Measurements from ENCODE around the gene LSM8. TPM values are rescaled to one million over a fixed set of nuclear protein-coding genes. Genes with fewer than 3 reads are reported as not detected.
"Not testable (repeated sequence)": the region's sequence is repeated elsewhere in the genome, so short reads cannot be mapped to it uniquely, and the experiment has no call there.

Gene LSM8
- total and polyA plus RNA-seq, 4 donors = 25.9 to 31.3 (median 28.4) TPM

DNA sequence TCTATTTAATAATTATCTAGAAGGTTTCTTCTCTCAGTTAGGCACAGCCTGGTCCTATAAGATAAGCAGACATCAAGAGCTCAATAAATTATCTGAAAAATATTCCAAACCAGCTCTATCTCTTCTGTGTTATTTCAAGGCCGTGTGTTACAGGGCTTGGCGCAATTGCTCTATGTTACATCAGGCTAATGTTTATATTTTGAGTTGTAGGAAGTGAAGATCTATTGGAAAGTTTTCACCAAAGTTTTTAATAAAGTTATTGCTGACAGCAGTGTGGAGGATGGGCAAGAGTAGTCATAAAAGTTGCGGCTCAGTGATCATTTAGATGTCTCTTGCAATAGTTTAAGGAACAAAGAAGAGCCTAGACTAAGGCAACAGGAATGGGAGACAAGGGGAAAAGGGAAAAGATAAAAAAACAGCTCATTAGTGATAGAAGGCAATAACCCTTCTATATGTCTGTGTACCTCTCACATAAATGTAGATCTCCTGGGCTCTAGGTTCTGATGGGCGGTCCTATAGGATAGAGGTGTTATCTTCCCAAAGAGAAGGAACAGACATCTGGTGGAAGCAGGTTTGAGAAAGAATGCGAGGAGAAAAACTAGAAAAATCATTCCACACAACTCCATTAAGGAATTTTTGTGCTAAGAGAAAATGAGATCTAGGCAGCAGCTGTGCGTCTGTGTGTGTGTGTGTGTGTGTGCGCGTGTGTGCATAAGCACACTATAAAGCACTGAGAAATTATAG is 34.6 kb downstream of the LSM8 start:
- H3K4me1 ChIP-seq (ENCODE audit: control insufficient read depth in 1 of 2, insufficient read depth in 2 of 2, low read length in 2 of 2) = no peaks in the 10 kb centered on the region
- intact Hi-C loops (cut with DNase I) = no loop called here
- DNase-seq (no peak), ATAC-seq (ENCODE audit: low FRiP score) (no peak)
- WGBS, 2 donors = 68 to 83% methylated on average over 8 of the region's 8 CpGs
- no peak overlapping the region for H3K4me3 ChIP-seq (ENCODE audit: low read length in 2 of 2)
- H3K9me3 ChIP-seq (ENCODE audit: control insufficient read depth, low read length) = no peaks in the 10 kb centered on the region
- H3K27me3 ChIP-seq (ENCODE audit: control insufficient read depth in 1 of 2, insufficient read depth in 2 of 2, low read length in 1 of 2) = no peaks in the 10 kb centered on the region
- no peak overlapping the region for H3K27ac ChIP-seq (ENCODE audit: low read depth in 1 of 2, low read length in 2 of 2)
- H3K36me3 ChIP-seq (ENCODE audit: control insufficient read depth in 1 of 2, insufficient read depth in 2 of 2, low read length in 1 of 2) = no peaks in the 10 kb centered on the region

DNA sequence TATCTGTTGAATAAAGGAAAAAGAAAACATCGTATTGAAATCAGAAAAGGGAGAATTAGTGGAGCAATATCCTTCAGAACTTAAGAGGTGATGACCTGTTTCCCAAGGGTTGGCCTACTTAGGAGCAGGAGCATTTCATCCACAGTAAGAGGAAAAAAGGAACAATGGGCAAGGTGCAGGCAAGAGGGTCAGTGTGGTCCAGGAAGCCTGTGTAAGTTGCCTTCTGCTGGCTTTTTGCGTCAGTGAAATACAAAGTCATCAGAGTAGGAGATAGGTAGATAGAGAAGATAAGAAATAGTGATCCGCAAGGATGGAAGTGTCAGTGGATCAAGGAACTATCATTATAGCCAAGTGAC is 35.2 kb downstream of the LSM8 start:
- intact Hi-C loops (cut with DNase I) = no loop called here

DNA sequence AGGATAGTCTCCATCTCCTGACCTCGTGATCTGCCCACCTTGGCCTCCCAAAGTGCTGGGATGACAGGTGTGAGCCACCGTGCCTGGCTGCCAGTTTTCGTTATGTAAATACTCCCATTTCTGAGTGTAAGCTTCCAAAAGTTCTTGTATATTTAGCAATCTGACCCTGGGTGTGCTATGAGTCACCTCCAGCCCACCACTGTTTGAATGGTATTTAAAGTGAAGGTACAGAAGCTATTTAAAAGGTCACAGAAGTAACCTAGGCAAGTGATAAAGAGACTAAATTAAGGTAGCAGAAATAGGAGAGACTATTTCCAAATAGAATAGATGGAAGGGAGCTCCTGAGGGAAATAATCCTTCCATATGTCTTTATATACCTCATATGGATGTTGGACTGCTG is 36.6 kb downstream of the LSM8 start:
- H3K9me3 ChIP-seq (ENCODE audit: control insufficient read depth, low read length) = no peaks in the 10 kb centered on the region
- intact Hi-C loops (cut with DNase I) = no loop called here
- H3K27ac ChIP-seq (ENCODE audit: low read depth in 1 of 2, low read length in 2 of 2) = no peak overlapping the region
- no peak overlapping the region for H3K4me3 ChIP-seq (ENCODE audit: low read length in 2 of 2)
- no peak for ATAC-seq (ENCODE audit: low FRiP score)
- no peaks in the 10 kb centered on the region for H3K36me3 ChIP-seq (ENCODE audit: control insufficient read depth in 1 of 2, insufficient read depth in 2 of 2, low read length in 1 of 2)
- H3K4me1 ChIP-seq (ENCODE audit: control insufficient read depth in 1 of 2, insufficient read depth in 2 of 2, low read length in 2 of 2) = no peaks in the 10 kb centered on the region
- WGBS, 2 donors = 46 to 69% methylated on average over 3 of the region's 3 CpGs
- DNase-seq = no peak
- no peaks in the 10 kb centered on the region for H3K27me3 ChIP-seq (ENCODE audit: control insufficient read depth in 1 of 2, insufficient read depth in 2 of 2, low read length in 1 of 2)

More for the DNA sequence above, 35.2 kb downstream of the LSM8 start:
- Histone ChIP-seq H3K4me1 (ENCODE audit: control insufficient read depth in 1 of 2, insufficient read depth in 2 of 2, low read length in 2 of 2) (no peaks in the 10 kb centered on the region), H3K36me3 (ENCODE audit: control insufficient read depth in 1 of 2, insufficient read depth in 2 of 2, low read length in 1 of 2) (no peaks in the 10 kb centered on the region), H3K27ac (ENCODE audit: low read depth in 1 of 2, low read length in 2 of 2) (no peak overlapping the region), H3K27me3 (ENCODE audit: control insufficient read depth in 1 of 2, insufficient read depth in 2 of 2, low read length in 1 of 2) (no peaks in the 10 kb centered on the region), H3K4me3 (ENCODE audit: low read length in 2 of 2) (no peak overlapping the region), H3K9me3 (ENCODE audit: control insufficient read depth, low read length) (no peaks in the 10 kb centered on the region)
- ATAC-seq (ENCODE audit: low FRiP score) = no peak
- no peak for DNase-seq
- WGBS, 2 donors = 95 to 97% methylated on average over 3 of the region's 3 CpGs

DNA sequence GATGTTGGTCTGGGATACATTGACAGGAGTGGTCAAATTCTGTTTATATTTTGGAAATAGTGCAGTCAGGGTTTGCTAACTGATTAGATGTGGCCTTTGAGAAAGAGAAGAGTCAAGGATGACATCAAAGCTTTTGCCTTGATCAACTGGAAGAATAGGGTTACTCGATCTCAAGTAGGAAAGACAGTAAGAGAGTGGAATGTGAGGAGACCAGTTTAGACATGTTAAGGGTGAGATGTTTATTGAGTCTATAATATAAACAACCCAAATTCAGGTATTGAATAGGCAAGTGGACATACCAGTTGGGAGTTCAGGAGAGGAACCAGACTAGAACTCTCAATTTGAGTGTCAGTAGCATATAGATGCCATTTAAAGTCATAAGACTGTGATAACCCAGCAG is 38.6 kb downstream of the LSM8 start:
- intact Hi-C loops (cut with DNase I) = no loop called here
- Histone ChIP-seq H3K27ac (ENCODE audit: low read depth in 1 of 2, low read length in 2 of 2) (no peak overlapping the region), H3K4me1 (ENCODE audit: control insufficient read depth in 1 of 2, insufficient read depth in 2 of 2, low read length in 2 of 2) (no peaks in the 10 kb centered on the region), H3K9me3 (ENCODE audit: control insufficient read depth, low read length) (no peaks in the 10 kb centered on the region), H3K36me3 (ENCODE audit: control insufficient read depth in 1 of 2, insufficient read depth in 2 of 2, low read length in 1 of 2) (no peaks in the 10 kb centered on the region), H3K4me3 (ENCODE audit: low read length in 2 of 2) (no peak overlapping the region), H3K27me3 (ENCODE audit: control insufficient read depth in 1 of 2, insufficient read depth in 2 of 2, low read length in 1 of 2) (no peaks in the 10 kb centered on the region)
- DNase-seq (no peak), ATAC-seq (ENCODE audit: low FRiP score) (no peak)
- 90 to 99% methylated on average over 1 of the region's 1 CpG for WGBS, 2 donors

DNA sequence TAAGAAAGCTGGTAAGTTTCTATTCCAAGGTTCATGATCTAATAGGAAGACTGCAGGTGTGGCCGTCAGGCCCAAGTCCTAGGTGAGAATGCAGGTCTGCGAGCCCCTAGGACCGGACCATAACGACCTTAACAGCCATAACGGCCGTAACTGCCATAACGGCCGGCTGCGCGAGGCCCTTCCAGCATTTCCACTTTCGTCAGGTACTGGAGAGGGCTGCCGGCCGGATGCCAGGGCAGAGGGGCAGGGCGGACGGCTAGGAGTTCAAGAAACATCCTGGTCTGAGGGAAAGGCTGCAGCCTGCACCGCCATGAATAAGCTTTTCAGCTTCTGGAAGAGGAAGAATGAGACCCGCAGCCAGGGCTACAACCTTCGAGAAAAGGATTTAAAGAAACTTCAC is 40.6 kb downstream of the LSM8 start, which contains the start of gene ANKRD7:
TSS of gene ANKRD7 (plus strand) at position 184 of the 400 bp plus-strand sequence. CDS start at position 311, 127 bp downstream.
- no peak within 1 kb of the TSS for H3K4me3 ChIP-seq (ENCODE audit: low read length in 2 of 2)
- no peaks in the 10 kb centered on the region for H3K27me3 ChIP-seq (ENCODE audit: control insufficient read depth in 1 of 2, insufficient read depth in 2 of 2, low read length in 1 of 2)
- WGBS, 2 donors = 93% methylated on average over 18 of the region's 18 CpGs
- H3K9me3 ChIP-seq (ENCODE audit: control insufficient read depth, low read length) = no peaks in the 10 kb centered on the region
- intact Hi-C loops (cut with DNase I) = no loop called here
- no peak within 1 kb of the TSS for H3K27ac ChIP-seq (ENCODE audit: low read depth in 1 of 2, low read length in 2 of 2)
- ATAC-seq (ENCODE audit: low FRiP score) (no peak), DNase-seq (peak in 1 of 2 donors; percentile 67)
- no peaks in the 10 kb centered on the region for H3K4me1 ChIP-seq (ENCODE audit: control insufficient read depth in 1 of 2, insufficient read depth in 2 of 2, low read length in 2 of 2)
- no peaks in the 10 kb centered on the region for H3K36me3 ChIP-seq (ENCODE audit: control insufficient read depth in 1 of 2, insufficient read depth in 2 of 2, low read length in 1 of 2)

DNA sequence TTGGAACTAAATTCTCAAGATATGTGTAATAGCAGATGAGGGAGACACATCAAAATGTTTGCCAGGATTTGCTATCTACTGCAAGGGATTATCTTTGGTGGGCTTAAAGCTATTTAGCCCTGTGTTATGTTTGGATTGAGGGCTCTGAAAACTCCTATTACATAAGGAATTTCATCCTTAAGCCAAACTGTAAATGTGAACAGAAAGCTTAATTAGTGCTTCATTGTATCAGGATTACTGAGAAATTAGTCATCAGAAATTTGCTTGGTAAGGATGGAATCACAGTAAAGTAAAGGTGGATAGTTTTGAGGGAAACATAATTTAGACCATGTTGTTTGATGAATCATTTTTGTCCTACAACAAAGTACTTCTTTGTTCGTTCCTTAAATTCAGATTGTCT is 48.9 kb downstream of the LSM8 start:
- Histone ChIP-seq H3K9me3 (ENCODE audit: control insufficient read depth, low read length) (no peaks in the 10 kb centered on the region), H3K4me1 (ENCODE audit: control insufficient read depth in 1 of 2, insufficient read depth in 2 of 2, low read length in 2 of 2) (no peaks in the 10 kb centered on the region), H3K36me3 (ENCODE audit: control insufficient read depth in 1 of 2, insufficient read depth in 2 of 2, low read length in 1 of 2) (no peaks in the 10 kb centered on the region), H3K27ac (ENCODE audit: low read depth in 1 of 2, low read length in 2 of 2) (no peak overlapping the region), H3K27me3 (ENCODE audit: control insufficient read depth in 1 of 2, insufficient read depth in 2 of 2, low read length in 1 of 2) (no peaks in the 10 kb centered on the region), H3K4me3 (ENCODE audit: low read length in 2 of 2) (no peak overlapping the region)
- 89 to 91% methylated on average over 1 of the region's 1 CpG for WGBS, 2 donors
- DNase-seq (no peak), ATAC-seq (ENCODE audit: low FRiP score) (no peak)
- intact Hi-C loops (cut with DNase I) = no loop called here

DNA sequence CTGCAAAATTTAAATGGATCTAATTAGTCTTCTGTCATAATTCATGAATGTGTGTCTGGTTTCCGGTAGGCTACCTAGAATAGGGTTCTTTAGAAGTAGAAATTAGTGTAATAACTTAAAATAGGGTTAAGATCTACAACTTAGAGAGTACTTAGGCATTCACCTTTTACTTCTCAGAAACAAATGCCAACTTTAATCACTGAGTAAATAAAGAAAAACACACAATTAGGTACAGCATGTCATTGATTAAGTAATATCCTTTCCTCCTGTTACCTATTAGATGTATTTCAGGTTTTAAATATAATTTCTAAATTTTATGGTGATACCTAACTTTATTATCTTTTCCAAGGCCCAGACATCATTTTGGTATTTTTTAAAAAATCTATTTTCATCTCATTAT is 49.8 kb downstream of the LSM8 start:
- no peaks in the 10 kb centered on the region for H3K27me3 ChIP-seq (ENCODE audit: control insufficient read depth in 1 of 2, insufficient read depth in 2 of 2, low read length in 1 of 2)
- no peaks in the 10 kb centered on the region for H3K9me3 ChIP-seq (ENCODE audit: control insufficient read depth, low read length)
- no peak overlapping the region for H3K4me3 ChIP-seq (ENCODE audit: low read length in 2 of 2)
- H3K27ac ChIP-seq (ENCODE audit: low read depth in 1 of 2, low read length in 2 of 2) = no peak overlapping the region
- ATAC-seq (ENCODE audit: low FRiP score) (no peak), DNase-seq (no peak)
- no peaks in the 10 kb centered on the region for H3K4me1 ChIP-seq (ENCODE audit: control insufficient read depth in 1 of 2, insufficient read depth in 2 of 2, low read length in 2 of 2)
- 91 to 98% methylated on average over 1 of the region's 1 CpG for WGBS, 2 donors
- intact Hi-C loops (cut with DNase I) = no loop called here
- H3K36me3 ChIP-seq (ENCODE audit: control insufficient read depth in 1 of 2, insufficient read depth in 2 of 2, low read length in 1 of 2) = no peaks in the 10 kb centered on the region

DNA sequence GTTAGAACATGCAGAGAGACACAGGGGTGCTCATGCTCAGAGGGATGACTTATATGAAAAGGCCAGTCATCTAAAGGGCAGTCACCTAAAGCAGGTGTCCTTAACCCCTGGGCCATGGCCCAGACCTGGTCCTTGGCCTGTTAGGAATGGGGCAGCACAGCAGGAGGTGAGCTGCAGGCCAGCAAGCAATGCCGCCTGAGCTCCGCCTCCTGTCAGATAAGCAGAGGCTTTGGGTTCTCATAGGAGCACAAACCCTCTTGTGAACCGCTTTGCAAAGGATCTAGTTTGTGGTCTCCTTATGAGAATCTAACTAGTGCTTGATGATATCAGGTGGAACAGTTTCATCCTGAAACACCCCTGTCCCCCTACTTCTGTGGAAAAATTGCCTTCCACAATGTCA is 55.0 kb downstream of the LSM8 start:
- Histone ChIP-seq H3K36me3 (ENCODE audit: control insufficient read depth in 1 of 2, insufficient read depth in 2 of 2, low read length in 1 of 2) (no peaks in the 10 kb centered on the region), H3K27ac (ENCODE audit: low read depth in 1 of 2, low read length in 2 of 2) (no peak overlapping the region), H3K4me1 (ENCODE audit: control insufficient read depth in 1 of 2, insufficient read depth in 2 of 2, low read length in 2 of 2) (no peaks in the 10 kb centered on the region), H3K4me3 (ENCODE audit: low read length in 2 of 2) (no peak overlapping the region), H3K9me3 (ENCODE audit: control insufficient read depth, low read length) (no peaks in the 10 kb centered on the region), H3K27me3 (ENCODE audit: control insufficient read depth in 1 of 2, insufficient read depth in 2 of 2, low read length in 1 of 2) (no peaks in the 10 kb centered on the region)
- ATAC-seq (ENCODE audit: low FRiP score) (no peak), DNase-seq (no peak)
- intact Hi-C loops (cut with DNase I) = no loop called here
- 79 to 83% methylated on average over 3 of the region's 3 CpGs for WGBS, 2 donors

DNA sequence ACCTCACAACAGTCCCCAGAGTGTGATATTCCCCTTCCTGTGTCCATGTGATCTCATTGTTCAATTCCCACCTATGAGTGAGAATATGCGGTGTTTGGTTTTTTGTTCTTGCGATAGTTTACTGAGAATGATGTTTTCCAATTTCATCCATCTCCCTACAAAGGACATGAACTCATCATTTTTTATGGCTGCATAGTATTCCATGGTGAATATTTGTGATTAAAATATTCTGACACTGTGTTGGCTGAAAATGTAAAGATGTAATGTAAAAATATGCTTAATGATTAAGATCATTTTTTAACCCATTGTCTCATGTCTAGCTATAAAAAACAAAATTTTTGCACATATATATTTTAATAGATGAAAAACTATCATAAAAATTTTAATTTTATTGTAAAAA is 56.4 kb downstream of the LSM8 start:
- H3K4me3 ChIP-seq (ENCODE audit: low read length in 2 of 2); H3K27me3 ChIP-seq (ENCODE audit: control insufficient read depth in 1 of 2, insufficient read depth in 2 of 2, low read length in 1 of 2); H3K27ac ChIP-seq (ENCODE audit: low read depth in 1 of 2, low read length in 2 of 2); H3K4me1 ChIP-seq (ENCODE audit: control insufficient read depth in 1 of 2, insufficient read depth in 2 of 2, low read length in 2 of 2); H3K36me3 ChIP-seq (ENCODE audit: control insufficient read depth in 1 of 2, insufficient read depth in 2 of 2, low read length in 1 of 2); H3K9me3 ChIP-seq (ENCODE audit: control insufficient read depth, low read length); ATAC-seq (ENCODE audit: low FRiP score); DNase-seq: not testable (repeated sequence)
- 95% methylated on average over 2 of the region's 2 CpGs for WGBS, 2 donors
- intact Hi-C loops (cut with DNase I) = loop anchor here in 1 of 2 donors (10.0 kb wide), 1 partner anchor 934 kb away; no protein-coding TSS in a partner anchor
